ENCODE results near the gene NUP133.

DNA sequence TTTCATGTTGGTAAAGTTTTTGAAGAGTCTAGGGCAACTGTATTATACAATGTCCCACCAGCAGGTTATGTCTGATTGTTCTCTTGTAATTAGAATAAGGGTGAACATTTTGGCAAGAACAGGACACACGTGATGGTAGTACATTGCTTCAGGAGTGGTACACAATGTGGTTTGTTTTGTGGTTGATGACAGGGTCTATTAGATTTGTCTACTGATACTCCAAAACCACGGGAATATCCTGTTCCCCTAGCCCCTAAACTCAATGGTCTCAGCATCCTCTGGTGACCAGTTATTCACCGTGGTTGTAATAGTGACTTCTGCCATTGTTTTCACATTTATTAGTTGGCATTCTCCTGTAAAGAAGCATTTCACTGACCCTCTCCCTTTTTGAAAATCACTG lies 52.1 kb downstream of the NUP133 start:
- TF ChIP-seq, protein P1, sequence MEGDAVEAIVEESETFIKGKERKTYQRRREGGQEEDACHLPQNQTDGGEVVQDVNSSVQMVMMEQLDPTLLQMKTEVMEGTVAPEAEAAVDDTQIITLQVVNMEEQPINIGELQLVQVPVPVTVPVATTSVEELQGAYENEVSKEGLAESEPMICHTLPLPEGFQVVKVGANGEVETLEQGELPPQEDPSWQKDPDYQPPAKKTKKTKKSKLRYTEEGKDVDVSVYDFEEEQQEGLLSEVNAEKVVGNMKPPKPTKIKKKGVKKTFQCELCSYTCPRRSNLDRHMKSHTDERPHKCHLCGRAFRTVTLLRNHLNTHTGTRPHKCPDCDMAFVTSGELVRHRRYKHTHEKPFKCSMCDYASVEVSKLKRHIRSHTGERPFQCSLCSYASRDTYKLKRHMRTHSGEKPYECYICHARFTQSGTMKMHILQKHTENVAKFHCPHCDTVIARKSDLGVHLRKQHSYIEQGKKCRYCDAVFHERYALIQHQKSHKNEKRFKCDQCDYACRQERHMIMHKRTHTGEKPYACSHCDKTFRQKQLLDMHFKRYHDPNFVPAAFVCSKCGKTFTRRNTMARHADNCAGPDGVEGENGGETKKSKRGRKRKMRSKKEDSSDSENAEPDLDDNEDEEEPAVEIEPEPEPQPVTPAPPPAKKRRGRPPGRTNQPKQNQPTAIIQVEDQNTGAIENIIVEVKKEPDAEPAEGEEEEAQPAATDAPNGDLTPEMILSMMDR (conservative IDR thresholded peaks at IDR 0.05): no peak
- TF ChIP-seq ZFX (IDR thresholded peaks at IDR 0.05): no peak
